NCI-H146 treated with DMSO at 0.1 percent for 48 hours (cell line): ENCODE results near the gene ATG4C.

Source experiments
- DNase-seq: peaks from one replicate; lab custom pipeline; 2025; ENCODE audit not compliant: unreplicated experiment; lab: John Stamatoyannopoulos, UW

The ATG4C gene

GRCh38 chr1:62903982-62904855 is 120.3 kb downstream of the ATG4C start:
- peak; percentile 43 for DNase-seq

DNA sequence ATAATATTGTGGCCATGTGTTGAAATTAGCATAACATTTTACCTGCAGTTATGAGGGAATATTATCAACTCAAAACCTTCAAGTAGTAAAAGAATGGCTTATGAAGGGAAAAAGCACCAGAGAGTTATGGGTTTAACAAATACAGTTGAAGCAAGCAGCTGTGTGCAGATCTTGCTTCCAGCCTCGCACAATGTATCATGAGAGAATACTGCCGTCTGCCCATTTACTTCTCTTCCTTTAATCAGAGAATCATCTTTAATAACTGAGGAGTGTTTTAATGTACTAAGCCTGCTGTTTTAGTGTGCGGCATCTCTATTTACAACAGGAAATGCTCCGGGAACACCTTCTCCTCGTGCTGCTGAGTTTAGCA is 120.9 kb downstream of the ATG4C start:
- DNase-seq: no peak

DNA sequence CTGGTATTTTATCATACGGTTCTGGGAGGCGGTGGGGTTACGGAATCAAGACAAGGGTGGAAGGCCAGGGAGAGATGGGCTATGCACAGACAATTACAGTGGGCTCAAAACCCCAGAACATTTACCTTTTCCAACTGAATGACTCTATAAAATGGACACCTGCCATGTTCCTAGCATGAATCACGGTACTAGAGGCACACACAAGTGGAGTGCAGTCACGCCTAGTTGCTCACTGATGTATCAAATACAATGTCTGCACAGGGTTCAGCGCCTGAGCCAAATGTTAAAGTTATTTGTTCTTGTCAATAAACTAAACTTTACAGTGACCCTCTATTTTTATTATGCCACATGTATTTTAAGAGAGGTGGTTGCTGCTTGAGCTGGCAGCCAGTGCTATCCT is 121.4 kb downstream of the ATG4C start:
- peak; percentile 54 for DNase-seq

GRCh38 chr1:62905872-62906271 is 121.9 kb downstream of the ATG4C start:
- no peak for DNase-seq

DNA sequence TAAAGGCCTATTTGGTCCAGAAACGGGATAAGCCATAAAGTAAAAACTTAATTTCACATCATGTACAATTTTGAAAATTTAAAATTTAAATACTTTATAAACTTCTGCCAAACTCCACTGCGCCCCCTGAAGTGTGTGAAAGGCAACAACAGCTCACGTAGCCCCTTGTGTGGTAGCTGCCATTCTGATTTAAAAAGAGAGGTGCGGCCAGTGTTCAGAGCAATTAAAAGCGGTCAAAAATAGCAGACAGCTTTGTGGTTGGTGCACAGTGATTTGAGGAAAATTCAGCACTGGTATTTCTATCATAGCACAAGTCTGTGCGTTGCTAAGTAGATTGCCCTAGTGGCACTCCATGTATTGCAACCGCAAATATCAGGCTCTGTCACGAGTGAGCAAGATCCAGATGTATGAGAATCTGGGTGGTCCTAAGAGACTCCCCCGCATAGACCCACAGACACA is 122.5 kb downstream of the ATG4C start:
- DNase-seq: no peak

- DNase-seq: no peak
Measured at GRCh38 chr1:62908168-62908695, 124.3 kb downstream of the ATG4C start.

DNA sequence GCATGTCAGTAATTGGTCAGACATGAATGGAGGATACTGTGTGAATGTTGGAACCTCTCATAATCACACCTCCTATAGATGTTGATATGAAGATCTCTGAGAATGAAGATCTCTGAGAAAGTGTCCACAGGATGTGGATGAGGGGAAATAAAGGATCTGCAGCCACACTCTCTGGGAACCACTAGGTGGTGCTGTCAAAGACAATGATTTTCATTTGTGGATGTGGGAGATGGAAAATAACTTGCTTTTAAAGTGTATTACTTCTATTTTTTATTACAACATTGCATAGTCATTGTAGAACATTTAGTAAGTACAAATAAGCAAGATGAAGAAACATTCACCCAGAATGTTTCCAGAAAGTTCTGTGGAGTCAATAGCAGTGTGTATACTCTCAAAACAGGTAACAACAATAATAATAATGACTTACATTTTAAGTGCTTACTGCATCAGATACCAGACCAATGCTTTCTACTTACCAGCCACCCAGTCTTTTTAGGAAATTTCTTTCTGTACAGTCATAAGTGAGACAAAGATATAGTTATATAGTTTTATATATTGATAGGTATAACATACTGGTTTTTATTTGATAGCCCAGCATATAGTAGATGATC is 128.2 kb downstream of the ATG4C start:
- DNase-seq: no peak
